Endothelial cell of umbilical vein (primary cell): Measurements from ENCODE around the gene ZPR1.
A peak's percentile ranks its signal among the peaks of the same experiment; 100 is the strongest.

Source experiments
- CTCF ChIP-seq, 2 donors: IDR thresholded peaks; 1 replicate in 1 of 2; 2 replicates in 1 of 2; pipeline ENCODE4 v1.5.1; 2011; ENCODE audit warnings: low read length in 2 of 2, mild to moderate bottlenecking in 2 of 2, moderate library complexity in 2 of 2, control low read depth in 1 of 2, inconsistent platforms in 1 of 2, low read depth in 1 of 2; ENCODE audit not compliant: insufficient read depth in 1 of 2; ENCODE audit errors: extremely low read depth in 1 of 2
- EZH2 ChIP-seq: IDR thresholded peaks from 2 replicates; pipeline ENCODE4 v1.6.1; 2012; ENCODE audit warnings: borderline replicate concordance, low read depth, mild to moderate bottlenecking, moderate library complexity, low read length, inconsistent platforms; ENCODE audit not compliant: severe bottlenecking
- JUN ChIP-seq: IDR thresholded peaks from 2 replicates; pipeline ENCODE4 v1.6.1; 2011; ENCODE audit warnings: borderline replicate concordance, low read depth; ENCODE audit not compliant: insufficient read length, insufficient read depth
- POLR2A ChIP-seq: IDR thresholded peaks from 2 replicates; pipeline ENCODE4 v1.6.1; 2012; ENCODE audit warnings: low read depth, mild to moderate bottlenecking, control low read depth, low read length

GRCh38 chr11:116791002-116791812 lies 3.4 kb upstream of the ZPR1 start:
- TF ChIP-seq POLR2A = no peak
- TF ChIP-seq CTCF (IDR thresholded peaks at IDR 0.05; ENCODE audit: extremely low read depth in 1 of 2, insufficient read depth in 1 of 2, low read depth in 1 of 2, low read length in 2 of 2) = peak; percentile 93 to 94
- no peak for TF ChIP-seq EZH2
- no peak for TF ChIP-seq JUN
